Caki2 (cell line): ENCODE results near the gene SHLD3. TPM values are rescaled to one million over a fixed set of nuclear protein-coding genes. Genes with fewer than 3 reads are reported as not detected.
"Not testable (repeated sequence)": the region's sequence is repeated elsewhere in the genome, so short reads cannot be mapped to it uniquely, and the experiment has no call there.

Experiments used
- DNase-seq: peaks from one replicate; pipeline ENCODE4 v3.0.0-alpha.2; 2015; ENCODE audit warnings: low read depth
- in situ Hi-C: cut with HindIII; loops from 2 replicates; pipeline ENCODE4 v1.10.0; 2016; ENCODE audit warnings: low sequenced_read_pairs, low pct_unique_long_range_greater_than_20kb, mixed read lengths
- total RNA-seq: library from RNA; depleted of rRNA; stranded (reverse); fragments of >200 nt; shearing (Covaris generic); gene quantifications from 2 replicates; pipeline ENCODE4 v1.2.3, GENCODE V29; 2014; ENCODE audit warnings: low replicate concordance; rRNA removed

Gene SHLD3
- total RNA-seq, 1 experiment from 2014 or later: 0.51 TPM

- in situ Hi-C loops: no loop called here
- DNase-seq: no peak
Measured at GRCh38 chr5:65668696-65669095, 43.9 kb downstream of the SHLD3 start.

- in situ Hi-C loops: no loop called here
- DNase-seq: no peak
Measured at GRCh38 chr5:65672796-65673195, 48.0 kb downstream of the SHLD3 start.

GRCh38 chr5:65674749-65675148 is 49.9 kb downstream of the SHLD3 start:
- no peak for DNase-seq
- in situ Hi-C loops: no loop called here

- DNase-seq, in situ Hi-C loops: not testable (repeated sequence)
Measured at GRCh38 chr5:65676056-65676455, 51.2 kb downstream of the SHLD3 start.

Other genes starting within 250 kb of the SHLD3 start
- gene ADAMTS6, start 143.1 kb upstream of the SHLD3 start, total RNA-seq: not detected in 2 replicates
- gene CENPK, start 61.9 kb upstream of the SHLD3 start, total RNA-seq: 31.8 and 34.5 TPM in 2 replicates
- gene PPWD1, start 61.7 kb upstream of the SHLD3 start, total RNA-seq: 9.3 and 16.5 TPM in 2 replicates
- 3.9 and 9.7 TPM in 2 replicates for gene TRIM23, start 694 bp upstream of the SHLD3 start, total RNA-seq
- gene TRAPPC13, start within 50 bp of the SHLD3 start, total RNA-seq: 22.2 and 32.8 TPM in 2 replicates
- gene SGTB, start 97.1 kb downstream of the SHLD3 start, total RNA-seq: 5.3 and 9.8 TPM in 2 replicates
- 51.3 and 61.0 TPM in 2 replicates for gene NLN, start 97.2 kb downstream of the SHLD3 start, total RNA-seq